PC-9 (cell line): ENCODE data around the gene CDC42EP2. TPM values are rescaled to one million over a fixed set of nuclear protein-coding genes. Genes with fewer than 3 reads are reported as not detected.
A peak's percentile ranks its signal among the peaks of the same experiment; 100 is the strongest.

Source experiments
- BruUV-seq: library from RNA; stranded (reverse); fragments of 400-500 nt; replicated peaks from 2 replicates; lab custom pipeline; 2021; lab: Mats Ljungman, UMichigan
- CTCF ChIA-PET: fragments of 300-600 bp; sonication (Branson Sonifier 250); formaldehyde crosslinking; loops from one replicate; lab custom pipeline; 2022; ENCODE audit warnings: antibody characterized with exemption; lab: Charles Lee
- POLR2A ChIA-PET: fragments of 300-600 bp; sonication (Branson Sonifier 250); formaldehyde crosslinking; loops from one replicate; lab custom pipeline; 2022; ENCODE audit warnings: antibody characterized with exemption; ENCODE audit not compliant: unreplicated experiment; lab: Charles Lee
- DNase-seq, 2 experiments: peaks; one replicate each; pipeline versions ENCODE4 v3.0.0 to v3.0.0-alpha.2; 2015 to 2022; ENCODE audit warnings: mixed read lengths in 1 of 2
- H2AFZ ChIP-seq: fragments of 200-600 bp; sonication (generic); 2 replicates; pipeline ENCODE4 v1.8.1; 2017; ENCODE audit warnings: antibody characterized with exemption
- H3F3A ChIP-seq: fragments of 200-600 bp; sonication (generic); 2 replicates; pipeline ENCODE4 v1.8.1; 2017; ENCODE audit warnings: antibody characterized with exemption, mild to moderate bottlenecking, low read depth; ENCODE audit not compliant: insufficient read depth
- H3K27ac ChIP-seq: fragments of 200-600 bp; sonication (generic); 2 replicates; pipeline ENCODE4 v1.6.1; 2016; ENCODE audit warnings: mixed run types
- H3K27me3 ChIP-seq: fragments of 200-600 bp; sonication (generic); 2 replicates; pipeline ENCODE4 v1.6.1; 2016; ENCODE audit warnings: low read depth, mixed run types; ENCODE audit not compliant: insufficient read depth
- H3K36me3 ChIP-seq: fragments of 200-600 bp; sonication (generic); 2 replicates; pipeline ENCODE4 v1.6.1; 2016; ENCODE audit warnings: low read depth, mixed run types
- H3K4me1 ChIP-seq: fragments of 200-600 bp; sonication (generic); replicated peaks from 2 replicates; pipeline ENCODE4 v1.6.1; 2016; ENCODE audit warnings: mixed run types; ENCODE audit not compliant: insufficient read depth
- H3K4me2 ChIP-seq: fragments of 200-600 bp; sonication (generic); 2 replicates; pipeline ENCODE4 v1.6.1; 2017; ENCODE audit warnings: mixed run types
- H3K4me3 ChIP-seq: fragments of 200-600 bp; sonication (generic); 2 replicates; pipeline ENCODE4 v1.6.1; 2016; ENCODE audit warnings: mixed run types
- H3K79me2 ChIP-seq: fragments of 200-600 bp; sonication (generic); 2 replicates; pipeline ENCODE4 v1.6.1; 2017; ENCODE audit warnings: low read depth, mixed run types
- H3K9me2 ChIP-seq: fragments of 200-600 bp; sonication (generic); 2 replicates; pipeline ENCODE4 v1.8.1; 2017; ENCODE audit warnings: mild to moderate bottlenecking; ENCODE audit not compliant: insufficient read depth
- H3K9me3 ChIP-seq: fragments of 200-600 bp; sonication (generic); 2 replicates; pipeline ENCODE4 v1.8.1; 2016; ENCODE audit warnings: low read depth; ENCODE audit not compliant: insufficient read depth
- H4K20me1 ChIP-seq: fragments of 200-600 bp; sonication (generic); 2 replicates; pipeline ENCODE4 v1.8.1; 2017; ENCODE audit not compliant: insufficient read depth
- CTCF ChIP-seq: fragments of 200-600 bp; sonication (generic); conservative IDR thresholded peaks from 2 replicates; pipeline ENCODE4 v1.6.1; 2017; ENCODE audit warnings: mixed run types, antibody characterized with exemption, mild to moderate bottlenecking, moderate library complexity
- EZH2 ChIP-seq: fragments of 200-600 bp; sonication (generic); IDR thresholded peaks from 2 replicates; pipeline ENCODE4 v1.8.0; 2017; ENCODE audit warnings: antibody characterized with exemption, low read depth
- intact Hi-C: fragments of 100-400 bp; cut with micrococcal nuclease; formaldehyde crosslinking; loops from one replicate; pipeline ENCODE4 v1.10.0; 2022; ENCODE audit not compliant: unreplicated experiment
- total RNA-seq: library from RNA; stranded (reverse); gene quantifications from 2 replicates; pipeline ENCODE4 v1.2.3, GENCODE V29; 2021

Gene CDC42EP2
- total RNA-seq, 1 experiment from 2014 or later = 20.8 TPM

- intact Hi-C loops = no loop called here
- CTCF ChIA-PET = interaction anchor here (0.6 kb wide), 1 partner anchor 9 kb away, joined by 4 read pairs; no protein-coding TSS in a partner anchor
- Histone ChIP-seq H3K27me3 (no peaks in the 10 kb centered on the region), H3K9me2 (no peaks in the 10 kb centered on the region), H3K4me1 (peaks cover 34% of the 10 kb centered on the region), H3K27ac (no peak overlapping the region), H3K9me3 (no peaks in the 10 kb centered on the region), H4K20me1 (no peaks in the 10 kb centered on the region), H3K79me2 (0 out of 2 replicates have a peak, but pooled peaks cover 4% of the 10 kb centered on the region), H3K4me3 (no peak overlapping the region), H2AFZ (no peak overlapping the region), H3K4me2 (no peak overlapping the region), H3F3A (peaks cover 29% of the 10 kb centered on the region), H3K36me3 (0 out of 2 replicates have a peak, but pooled peaks cover 13% of the 10 kb centered on the region)
- DNase-seq = no peak
- no peak for TF ChIP-seq EZH2
- no peak for TF ChIP-seq CTCF
- no TSS peak for BruUV-seq
- POLR2A ChIA-PET = interaction anchor here (0.6 to 1.0 kb wide), 2 partner anchors 26 to 41 kb away, joined by 3 to 7 read pairs; no protein-coding TSS in a partner anchor
Measured at GRCh38 chr11:65288706-65289536, 25.7 kb upstream of the CDC42EP2 start.

- Histone ChIP-seq H4K20me1 (no peaks in the 10 kb centered on the region), H2AFZ (no peak overlapping the region), H3K4me3 (no peak overlapping the region), H3K4me1 (peaks cover 34% of the 10 kb centered on the region), H3K79me2 (0 out of 2 replicates have a peak, but pooled peaks cover 4% of the 10 kb centered on the region), H3K36me3 (peaks cover 26% of the 10 kb centered on the region; the same call in 1 of the 2 replicates), H3K27ac (peak overlapping the region; percentile 92), H3K27me3 (no peaks in the 10 kb centered on the region), H3K9me3 (no peaks in the 10 kb centered on the region), H3K4me2 (peak overlapping the region; percentile 82), H3K9me2 (no peaks in the 10 kb centered on the region), H3F3A (peaks cover 31% of the 10 kb centered on the region)
- ChIA-PET POLR2A (interaction anchor here (0.7 to 1.1 kb wide), 2 partner anchors 27 to 43 kb away, joined by 6 to 10 read pairs; partner anchors contain the start of gene DPF2), CTCF (interaction anchor here (0.7 to 0.9 kb wide), 2 partner anchors 15 to 39 kb away, joined by 3 to 9 read pairs; no protein-coding TSS in a partner anchor)
- intact Hi-C loops = loop anchor here (1.0 to 2.0 kb wide), 2 partner anchors 10 to 14 kb away; no protein-coding TSS in a partner anchor
- no TSS peak for BruUV-seq
- DNase-seq = peak; percentile 32 to 52
- TF ChIP-seq EZH2 (no peak), CTCF (no peak)
Measured at GRCh38 chr11:65290448-65291165, 24.1 kb upstream of the CDC42EP2 start.

GRCh38 chr11:65291613-65292012 lies 23.1 kb upstream of the CDC42EP2 start:
- TSS peak; percentile 95 for BruUV-seq
- Histone ChIP-seq H3K9me3 (no peaks in the 10 kb centered on the region), H3K79me2 (0 out of 2 replicates have a peak, but pooled peaks cover 4% of the 10 kb centered on the region), H4K20me1 (no peaks in the 10 kb centered on the region), H3K36me3 (peaks cover 26% of the 10 kb centered on the region; the same call in 1 of the 2 replicates), H2AFZ (0 out of 2 replicates have a peak overlapping the region, but pooled peaks have one; percentile 50), H3K4me1 (peaks cover 34% of the 10 kb centered on the region), H3K9me2 (no peaks in the 10 kb centered on the region), H3K27me3 (no peaks in the 10 kb centered on the region), H3K4me2 (peak overlapping the region; percentile 82), H3K27ac (peak overlapping the region; percentile 92), H3K4me3 (peak overlapping the region; percentile 52; the same call in 1 of the 2 replicates), H3F3A (peaks cover 36% of the 10 kb centered on the region)
- TF ChIP-seq CTCF (no peak), EZH2 (no peak)
- ChIA-PET POLR2A (interaction anchor here (0.6 to 1.1 kb wide), 12 partner anchors 11 to 1050 kb away, joined by 3 to 22 read pairs (median 5); partner anchors contain the start of gene FKBP2), CTCF (interaction anchor here (0.6 to 1.6 kb wide), 5 partner anchors 12 to 467 kb away, joined by 4 to 35 read pairs (median 7); no protein-coding TSS in a partner anchor)
- intact Hi-C loops = loop anchor here (1.0 to 2.0 kb wide), 3 partner anchors 11 to 23 kb away; partner anchors contain the start of gene CDC42EP2
- peak; percentile 65 to 82 for DNase-seq
